Suprapubic skin (tissue), 3 donors: Measurements from ENCODE around the gene ATP5IF1.

ENCODE experiments used
- EP300 ChIP-seq: sonication (generic); formaldehyde crosslinking; IDR thresholded peaks from one replicate; pipeline ENCODE4 v1.6.1; 2017; ENCODE audit warnings: antibody characterized with exemption
- POLR2A ChIP-seq, 2 donors: fragments of 450-650 bp; IDR thresholded peaks; one replicate each; pipeline ENCODE4 v1.6.1; 2017; ENCODE audit warnings: antibody characterized with exemption in 2 of 2, mild to moderate bottlenecking in 2 of 2, moderate library complexity in 2 of 2
- TF ChIP-seq, protein P1 (sequence below), 2 donors: fragments of 200-600 bp in 1 of 2; fragments of 450-650 bp in 1 of 2; sonication (generic) in 1 of 2; IDR thresholded peaks; one replicate each; pipeline ENCODE4 v1.5.1; 2016 to 2019; ENCODE audit warnings: antibody characterized with exemption in 2 of 2, mild to moderate bottlenecking in 1 of 2, moderate library complexity in 1 of 2

- TF ChIP-seq, protein P1, sequence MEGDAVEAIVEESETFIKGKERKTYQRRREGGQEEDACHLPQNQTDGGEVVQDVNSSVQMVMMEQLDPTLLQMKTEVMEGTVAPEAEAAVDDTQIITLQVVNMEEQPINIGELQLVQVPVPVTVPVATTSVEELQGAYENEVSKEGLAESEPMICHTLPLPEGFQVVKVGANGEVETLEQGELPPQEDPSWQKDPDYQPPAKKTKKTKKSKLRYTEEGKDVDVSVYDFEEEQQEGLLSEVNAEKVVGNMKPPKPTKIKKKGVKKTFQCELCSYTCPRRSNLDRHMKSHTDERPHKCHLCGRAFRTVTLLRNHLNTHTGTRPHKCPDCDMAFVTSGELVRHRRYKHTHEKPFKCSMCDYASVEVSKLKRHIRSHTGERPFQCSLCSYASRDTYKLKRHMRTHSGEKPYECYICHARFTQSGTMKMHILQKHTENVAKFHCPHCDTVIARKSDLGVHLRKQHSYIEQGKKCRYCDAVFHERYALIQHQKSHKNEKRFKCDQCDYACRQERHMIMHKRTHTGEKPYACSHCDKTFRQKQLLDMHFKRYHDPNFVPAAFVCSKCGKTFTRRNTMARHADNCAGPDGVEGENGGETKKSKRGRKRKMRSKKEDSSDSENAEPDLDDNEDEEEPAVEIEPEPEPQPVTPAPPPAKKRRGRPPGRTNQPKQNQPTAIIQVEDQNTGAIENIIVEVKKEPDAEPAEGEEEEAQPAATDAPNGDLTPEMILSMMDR (IDR thresholded peaks at IDR 0.05), result no peak
- no peak for TF ChIP-seq POLR2A (IDR thresholded peaks at IDR 0.05)
- no peak for TF ChIP-seq EP300
Observed at GRCh38 chr1:28267633-28268032, 31.7 kb downstream of the ATP5IF1 start.
